Effector CD8-positive, alpha-beta T cell (primary cell): ENCODE results near the gene SNTG2.

Source experiments
- DNase-seq: peaks from one replicate; lab custom pipeline; 2025; lab: John Stamatoyannopoulos, UW

Gene SNTG2

DNA sequence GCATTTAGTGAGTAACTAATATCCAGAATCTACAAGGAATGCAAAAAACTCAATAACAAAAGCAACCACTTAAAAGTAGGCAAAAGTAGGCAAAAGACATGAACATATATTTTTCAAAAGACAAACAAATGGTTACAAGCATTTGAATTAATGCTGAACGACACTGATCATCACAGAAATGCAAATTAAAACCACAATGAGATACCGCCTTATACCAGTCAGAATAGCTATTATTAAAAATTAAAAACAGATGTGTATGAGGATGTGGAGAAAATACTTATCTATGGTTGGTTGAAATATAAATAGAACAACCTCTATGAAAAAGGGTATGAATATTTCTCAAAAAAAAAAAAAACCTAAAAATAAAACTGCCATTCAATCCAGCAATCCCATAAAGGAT lies 51.7 kb downstream of the SNTG2 start:
- no peak for DNase-seq

DNA sequence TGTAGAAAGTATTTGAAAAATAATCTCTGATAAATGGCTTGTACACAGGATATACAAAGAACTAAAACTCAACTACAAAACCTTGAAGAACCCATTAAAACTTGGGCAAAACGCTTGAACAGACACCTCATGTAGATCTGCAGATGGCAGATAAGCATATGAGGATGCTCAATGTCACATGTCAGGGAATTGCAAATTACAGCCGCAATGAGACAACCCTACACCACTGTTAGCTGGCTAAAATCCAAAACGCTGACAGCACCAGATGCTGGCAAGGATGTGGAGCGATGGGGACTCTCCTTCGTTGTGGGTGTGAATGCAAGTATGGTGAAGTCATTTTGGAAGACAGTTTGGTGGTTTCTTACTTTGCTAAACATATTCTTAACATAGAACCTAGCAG lies 53.7 kb downstream of the SNTG2 start:
- no peak for DNase-seq

DNA sequence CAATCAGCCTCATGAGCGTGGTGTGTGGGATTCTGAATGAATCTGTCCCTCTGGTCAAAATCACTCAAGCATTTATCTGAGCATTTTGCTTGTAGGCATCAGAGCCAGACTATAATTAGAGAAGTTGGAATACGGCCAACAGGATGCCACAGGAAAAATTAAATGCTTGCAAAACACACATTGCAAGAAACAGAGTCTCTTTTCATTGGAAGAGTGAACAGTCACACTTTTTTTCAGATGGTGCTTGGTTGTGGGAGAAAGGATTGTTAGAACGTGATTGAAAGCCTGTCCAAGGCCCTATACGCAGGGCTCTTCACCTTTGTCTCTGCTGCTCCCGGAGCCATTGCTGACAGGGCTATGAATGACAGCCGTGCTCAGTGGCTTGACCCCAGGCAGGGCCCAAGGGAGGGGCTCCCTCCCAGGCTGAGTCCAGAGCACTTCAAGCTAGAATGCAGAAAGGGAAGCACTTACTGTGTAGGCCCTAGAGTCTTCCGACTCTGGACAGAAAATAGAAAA lies 59.8 kb downstream of the SNTG2 start:
- DNase-seq: no peak

DNA sequence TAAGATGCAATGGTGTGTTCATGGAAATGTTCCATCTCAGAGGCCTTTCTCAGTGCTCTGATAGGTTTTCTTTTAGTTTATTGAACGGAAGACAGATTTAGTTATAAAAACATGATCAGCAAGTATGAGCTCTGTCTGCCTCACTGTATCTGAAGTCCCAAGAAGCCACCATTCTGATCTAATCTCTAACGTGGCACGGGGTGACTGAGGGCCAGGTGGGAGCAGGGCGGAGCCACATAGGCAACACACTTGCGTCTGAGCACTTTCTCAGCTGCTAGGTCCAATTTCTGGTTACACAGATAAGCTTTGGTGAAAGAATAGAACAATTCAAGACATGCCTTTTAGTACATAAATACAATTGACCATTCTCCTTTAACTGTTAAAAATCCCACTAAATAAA lies 60.4 kb downstream of the SNTG2 start:
- no peak for DNase-seq

DNA sequence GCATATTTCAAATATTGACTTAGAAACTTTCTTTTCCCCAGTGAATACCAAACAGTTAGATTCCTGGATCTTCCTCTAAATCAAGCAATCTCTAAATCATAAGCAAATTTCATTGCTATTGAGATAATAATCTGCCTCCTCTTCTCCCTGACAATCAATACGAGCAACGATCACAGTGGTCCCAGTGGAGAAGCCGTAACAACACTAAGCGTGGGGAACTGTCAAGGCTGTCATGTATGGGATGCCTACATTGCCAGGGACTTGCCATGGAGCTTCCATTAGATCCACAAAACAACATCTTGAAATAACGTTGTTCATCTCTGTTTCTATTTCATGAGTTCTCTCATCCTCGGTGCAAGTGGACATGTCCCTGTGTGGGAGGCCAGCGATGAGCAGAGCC lies 61.3 kb downstream of the SNTG2 start:
- no peak for DNase-seq

DNA sequence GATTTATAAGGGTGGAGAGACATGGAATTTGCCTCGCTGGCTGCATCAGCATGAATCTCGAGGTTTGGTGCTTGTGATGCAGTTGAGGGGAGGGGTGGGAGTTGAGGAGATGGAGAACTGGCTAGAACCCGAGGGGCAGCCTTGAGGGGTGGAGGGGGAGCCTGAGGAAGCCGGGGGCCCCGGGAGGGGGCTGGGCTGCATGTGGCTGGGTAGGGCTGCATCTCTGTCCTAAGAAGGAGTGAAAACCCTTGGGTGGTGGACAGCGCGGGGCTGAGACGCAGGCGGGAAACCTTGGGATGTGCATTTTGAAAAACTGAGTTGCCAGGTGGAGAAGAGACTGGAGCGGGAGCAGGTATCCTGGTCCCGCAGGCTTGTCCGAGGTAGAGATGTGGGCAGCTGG lies 64.2 kb downstream of the SNTG2 start:
- DNase-seq: no peak

DNA sequence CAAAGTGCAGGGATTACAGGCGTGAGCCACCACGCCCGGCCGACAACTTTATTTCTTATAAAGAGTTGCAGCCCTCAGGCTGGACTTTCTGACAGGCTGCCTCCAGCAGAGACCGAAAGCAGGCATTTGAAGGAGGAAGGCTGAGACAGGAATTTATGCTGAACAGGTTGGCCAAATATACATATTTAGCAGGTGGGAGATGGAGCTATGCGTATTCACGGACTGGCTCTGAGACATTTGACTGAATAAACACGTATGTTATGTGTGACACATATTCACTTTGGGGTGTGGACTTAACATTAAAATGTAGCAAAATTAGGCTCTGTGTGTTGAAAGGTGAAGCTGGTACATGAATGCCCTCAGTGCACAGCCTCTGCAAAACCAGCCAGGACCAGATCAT lies 65.9 kb downstream of the SNTG2 start:
- DNase-seq: no peak

DNA sequence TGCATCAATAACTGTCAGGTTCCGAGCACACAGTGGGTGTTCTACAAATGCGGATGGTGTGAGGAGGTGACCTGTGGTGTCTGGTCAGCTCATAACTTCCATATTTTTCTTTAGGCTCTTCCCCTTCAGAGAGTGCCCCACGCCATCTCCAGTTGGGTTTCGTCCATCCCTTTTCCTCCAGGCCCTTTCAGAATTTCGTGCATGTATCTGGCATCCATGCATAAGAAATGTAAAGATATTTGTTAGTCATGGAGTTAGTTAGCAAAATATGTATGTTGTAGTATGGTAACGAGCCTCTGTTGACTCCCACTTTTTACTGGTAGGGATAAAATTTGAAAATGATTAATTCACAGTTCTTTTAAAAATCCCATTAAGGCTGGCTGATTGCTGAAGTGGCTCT lies 67.2 kb downstream of the SNTG2 start:
- no peak for DNase-seq

DNA sequence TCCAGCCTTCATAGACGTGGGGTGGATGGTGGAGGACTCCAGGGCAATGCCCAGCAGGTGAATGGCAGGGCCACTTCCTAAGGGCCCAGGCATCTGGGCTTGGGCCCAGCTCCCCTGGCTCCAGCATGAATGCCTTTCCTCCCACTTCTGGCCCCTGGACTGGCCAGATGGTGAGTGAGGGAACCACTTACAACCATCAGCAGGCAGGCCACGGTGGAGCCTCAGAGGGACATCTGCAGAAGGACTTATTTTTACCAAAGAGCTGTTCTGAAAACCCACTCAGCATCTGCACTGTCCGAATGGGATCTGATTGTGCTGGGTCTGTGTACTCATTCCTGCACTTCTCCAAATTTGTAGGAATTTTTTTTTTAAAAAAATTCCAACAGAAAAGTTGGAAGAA lies 69.6 kb downstream of the SNTG2 start:
- DNase-seq: no peak

DNA sequence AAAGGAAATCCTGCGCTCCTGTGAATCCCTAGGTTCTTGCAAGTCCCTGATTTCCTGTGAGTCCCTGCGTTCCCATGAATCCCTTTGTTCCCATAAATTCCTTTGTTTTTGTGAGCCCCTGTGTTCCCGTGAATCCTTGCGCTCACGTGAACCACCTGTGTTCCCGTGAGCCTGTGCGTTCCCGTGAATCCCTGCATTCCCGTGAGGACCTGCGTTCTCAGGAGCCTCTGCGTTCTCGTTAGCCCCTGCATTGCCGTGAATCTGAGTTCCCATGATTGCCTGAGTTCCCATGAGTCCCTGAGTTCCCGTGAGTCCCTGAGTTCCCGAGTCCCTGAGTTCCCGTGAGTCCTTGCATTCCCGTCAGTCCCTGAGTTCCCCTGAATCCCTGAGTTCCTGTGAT lies 71.5 kb downstream of the SNTG2 start:
- no peak for DNase-seq

DNA sequence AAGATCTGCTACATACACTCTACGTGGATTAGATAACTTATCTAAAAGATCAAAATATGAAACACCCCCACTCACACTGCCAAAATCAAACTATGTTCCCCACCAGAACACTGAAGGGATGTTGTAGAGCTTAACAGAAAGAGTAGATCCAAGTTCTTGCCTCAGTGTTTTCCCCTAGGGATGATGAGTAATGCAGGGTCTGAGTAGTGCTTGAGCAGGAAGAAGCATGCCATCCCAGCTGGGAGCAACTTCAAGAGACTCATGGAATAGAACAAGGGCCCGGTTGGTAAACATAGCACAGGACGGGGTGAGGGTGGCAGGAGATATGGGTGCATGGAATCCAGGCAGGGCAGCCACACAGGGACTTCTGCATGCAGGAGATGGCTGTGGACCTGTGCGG lies 74.3 kb downstream of the SNTG2 start:
- no peak for DNase-seq

DNA sequence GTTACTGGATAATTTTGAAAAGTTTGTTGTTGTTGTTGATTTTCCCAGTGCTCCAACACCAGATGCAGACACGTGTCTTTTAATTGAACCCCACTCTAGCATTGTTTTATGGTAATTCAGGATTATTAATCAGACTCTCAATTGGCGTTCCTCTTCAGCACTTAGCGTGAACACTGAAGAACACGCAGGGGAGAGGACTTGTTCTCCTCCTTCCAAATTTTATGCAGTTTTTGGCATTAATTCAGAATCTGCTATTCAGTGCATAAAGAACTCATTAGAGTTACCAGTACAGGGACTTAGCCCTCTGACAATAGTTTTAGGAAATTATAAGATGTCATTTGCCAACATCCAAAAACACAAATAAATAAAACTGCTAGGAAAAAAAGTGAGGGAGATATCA lies 75.5 kb downstream of the SNTG2 start:
- DNase-seq: no peak

DNA sequence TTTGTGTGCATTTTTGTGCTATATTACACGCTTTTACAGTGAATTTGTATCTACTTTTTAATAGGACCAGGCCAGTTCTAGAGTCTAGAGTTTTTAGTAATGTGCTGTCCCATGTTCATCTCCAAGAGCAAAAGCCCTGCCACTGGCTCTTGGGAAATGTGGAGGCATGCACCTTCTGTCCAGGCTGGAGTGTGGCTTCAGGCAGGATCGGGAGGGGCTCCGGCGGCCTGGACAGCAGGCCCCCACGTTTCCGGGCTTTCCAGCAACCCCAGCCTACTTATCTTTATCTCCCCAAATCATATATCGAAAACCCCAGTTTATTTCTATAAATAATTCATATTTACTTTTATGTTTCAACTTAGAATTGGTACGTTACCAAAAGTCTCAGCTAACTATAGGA lies 78.2 kb downstream of the SNTG2 start:
- no peak for DNase-seq

DNA sequence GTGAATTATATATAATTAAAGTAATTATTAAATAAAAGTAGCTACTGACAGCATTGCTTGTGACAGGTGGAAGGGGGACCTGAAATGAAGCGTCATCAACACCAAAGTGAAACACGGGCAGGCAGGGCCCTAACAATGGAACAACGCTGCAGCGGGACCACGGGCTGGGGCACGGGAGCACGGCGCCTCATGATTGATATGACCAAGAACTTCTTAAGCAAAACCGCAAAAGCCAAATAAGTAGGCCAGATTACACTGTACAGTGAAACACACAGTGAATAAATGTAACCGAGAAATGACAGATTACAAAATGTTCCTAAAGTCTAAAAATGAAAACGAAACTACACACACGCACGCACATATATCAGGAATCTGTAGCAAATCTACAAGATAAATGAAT lies 81.4 kb downstream of the SNTG2 start:
- no peak for DNase-seq

DNA sequence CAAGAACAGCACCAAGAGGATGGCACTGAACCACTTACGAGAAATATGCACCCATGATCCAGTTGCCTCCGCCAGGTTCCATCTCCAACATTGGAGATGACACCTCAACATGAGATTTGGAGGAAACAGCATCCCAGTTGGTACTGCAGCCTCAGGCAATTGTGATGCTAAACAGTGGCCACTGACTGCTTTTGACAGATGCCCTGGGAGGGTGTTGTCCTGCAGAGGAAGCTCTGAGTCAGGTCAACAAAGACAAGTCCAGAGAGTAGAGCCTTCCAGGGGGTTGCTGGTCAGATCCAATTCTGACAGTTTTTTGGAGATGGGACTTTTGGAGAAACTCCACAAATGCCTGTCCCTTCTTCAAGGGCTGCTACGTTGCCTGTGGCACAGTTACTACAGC lies 82.4 kb downstream of the SNTG2 start:
- DNase-seq: no peak

DNA sequence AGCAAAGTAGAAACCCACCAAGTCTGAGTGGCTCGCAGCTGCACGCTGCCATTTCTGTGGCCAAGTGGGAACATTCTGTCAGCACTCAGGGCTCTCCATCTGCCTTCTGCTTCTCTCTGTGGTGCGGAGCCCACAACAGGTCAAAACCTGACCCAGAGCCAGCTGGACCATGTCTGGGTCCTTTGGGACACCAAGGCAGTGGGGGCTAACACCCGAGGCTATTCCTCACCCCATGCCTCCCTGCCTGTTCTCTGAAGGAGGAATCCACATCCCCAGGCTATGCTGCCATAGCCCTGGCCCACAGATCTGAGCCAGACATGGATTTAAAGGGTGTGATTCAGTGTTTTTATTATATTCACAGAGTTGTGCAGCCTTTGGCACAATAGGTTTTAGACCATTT lies 86.4 kb downstream of the SNTG2 start:
- DNase-seq: no peak

DNA sequence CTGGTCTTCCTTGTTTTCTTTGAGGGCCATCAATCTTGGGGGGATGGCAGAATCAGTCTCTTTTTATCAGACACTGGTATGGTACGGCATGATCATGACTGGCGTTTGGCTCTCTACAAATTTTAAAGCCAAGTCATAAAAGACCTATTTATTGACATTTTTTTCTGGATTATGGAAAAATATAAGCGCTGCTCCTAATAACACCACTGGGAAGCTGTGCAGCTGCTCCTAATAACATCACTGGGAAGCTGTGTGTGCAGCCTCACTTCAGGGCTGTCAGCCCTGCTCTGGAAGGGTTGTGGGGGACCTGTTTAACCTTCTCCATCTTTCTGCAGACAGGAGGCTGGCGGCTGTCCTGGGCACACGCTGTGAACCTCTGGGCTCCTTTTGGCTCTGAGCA lies 88.9 kb downstream of the SNTG2 start:
- DNase-seq: no peak

DNA sequence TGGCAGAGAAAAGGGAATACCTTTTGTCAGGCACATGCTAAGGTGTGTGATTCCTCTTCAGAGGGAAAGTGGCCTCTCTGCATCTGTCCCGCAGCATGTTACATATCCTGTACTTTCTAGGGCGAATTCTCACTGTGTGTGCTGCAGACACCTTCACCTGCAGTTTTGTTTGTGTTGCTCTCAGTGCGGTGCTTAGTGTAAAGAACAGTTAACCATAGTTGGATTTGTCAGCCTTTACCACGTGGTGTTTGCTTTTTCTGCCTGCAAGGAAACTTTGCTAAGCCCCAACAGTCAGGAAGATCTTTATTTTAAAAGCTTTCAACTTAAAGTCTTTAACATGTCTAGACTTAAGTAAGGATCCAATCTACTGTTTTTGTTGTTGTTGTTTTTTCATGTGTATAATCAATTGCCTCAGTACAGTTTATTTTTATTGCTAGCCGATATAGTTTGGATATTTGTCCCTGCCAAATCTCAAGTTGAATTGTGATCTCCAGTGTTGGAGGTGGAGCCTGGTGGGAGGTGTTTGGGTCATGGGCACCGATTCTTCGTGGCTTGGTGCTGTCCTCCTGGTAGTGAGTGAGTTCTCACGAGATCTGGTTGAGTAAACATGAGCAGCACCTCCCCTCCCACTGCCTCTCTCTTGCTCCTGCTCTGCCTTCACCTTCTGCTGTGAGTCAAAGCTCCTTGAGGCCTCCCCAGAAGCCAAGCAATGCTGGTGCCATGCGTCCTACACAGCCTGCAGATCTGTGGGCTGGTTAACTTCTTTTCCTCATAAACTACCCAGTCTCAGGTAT lies 90.6 kb downstream of the SNTG2 start:
- no peak for DNase-seq

DNA sequence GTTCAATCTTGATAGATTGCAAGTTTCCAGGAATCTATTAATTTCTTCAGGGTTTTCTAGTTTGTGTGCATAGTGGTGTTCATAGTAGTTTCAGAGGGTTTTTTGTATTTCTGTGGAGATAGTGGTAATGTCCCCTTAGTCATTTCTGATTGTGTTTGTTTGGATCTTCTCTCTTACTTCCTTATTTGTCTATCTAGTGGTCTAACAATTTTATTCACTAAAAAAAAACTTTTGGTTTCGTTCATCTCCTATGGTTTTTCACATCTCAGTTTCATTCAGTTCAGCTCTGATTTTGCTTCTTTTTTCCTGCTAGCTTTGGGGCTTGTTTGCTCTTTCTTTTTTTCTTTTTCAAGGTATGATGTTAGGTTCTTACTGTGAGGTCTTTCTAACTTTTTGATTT lies 94.5 kb downstream of the SNTG2 start:
- no peak for DNase-seq

DNA sequence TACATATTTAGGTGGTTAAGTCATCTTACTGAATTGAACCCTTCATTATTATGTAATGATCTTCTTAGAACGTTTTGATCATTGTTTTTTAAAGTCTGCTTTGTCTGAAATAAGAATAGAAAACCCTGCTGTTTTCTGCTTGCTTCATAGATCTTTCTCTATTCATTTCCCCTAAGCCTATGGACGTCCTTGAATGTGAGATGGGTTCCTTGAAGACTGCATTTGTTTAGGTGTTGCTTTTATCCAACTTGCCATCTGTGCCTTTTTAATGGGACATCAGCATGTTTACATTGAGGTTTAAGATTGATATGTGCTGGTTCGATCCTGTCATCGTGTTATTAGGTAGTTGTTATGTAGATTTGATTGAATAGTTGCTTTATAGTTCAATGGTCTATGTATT lies 95.4 kb downstream of the SNTG2 start:
- DNase-seq: no peak

DNA sequence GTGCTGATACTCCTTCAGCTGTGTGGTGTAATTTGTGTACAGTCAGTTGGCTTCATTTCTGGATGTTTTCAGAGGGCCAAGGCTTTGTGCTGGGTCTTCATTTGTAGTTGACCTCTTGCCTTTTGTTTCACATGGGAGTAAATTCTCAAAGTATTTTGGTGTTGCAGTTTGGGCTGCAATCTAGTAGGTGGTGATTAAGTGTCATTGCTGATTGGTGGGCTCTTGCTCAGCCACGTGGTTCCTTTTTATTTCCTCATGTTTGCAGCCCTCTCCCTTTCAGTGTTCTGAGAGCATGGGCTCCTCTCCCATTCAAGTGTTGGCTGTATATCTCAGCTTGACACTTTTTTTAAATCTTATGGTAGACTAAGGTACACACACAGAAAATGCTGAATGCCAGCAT lies 96.8 kb downstream of the SNTG2 start:
- DNase-seq: no peak

DNA sequence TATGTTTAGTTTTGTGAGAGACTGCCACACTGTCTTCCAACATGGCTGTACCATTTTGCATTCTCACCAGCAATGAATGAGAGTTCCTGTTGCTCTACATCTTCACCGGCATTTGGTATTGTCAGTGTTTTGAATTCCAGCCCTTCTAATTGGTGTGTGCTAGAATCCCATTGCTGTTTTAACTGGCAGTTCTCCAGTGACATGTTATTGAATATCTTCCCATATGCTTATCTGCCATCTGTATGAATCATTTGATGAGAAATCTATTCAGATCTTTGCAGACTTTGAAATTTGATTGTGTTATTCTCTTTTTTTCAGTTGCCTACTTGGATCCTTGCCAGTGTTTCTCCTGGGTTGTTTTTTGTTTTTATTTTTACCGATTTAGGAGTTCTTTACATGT lies 99.0 kb downstream of the SNTG2 start:
- no peak for DNase-seq

DNA sequence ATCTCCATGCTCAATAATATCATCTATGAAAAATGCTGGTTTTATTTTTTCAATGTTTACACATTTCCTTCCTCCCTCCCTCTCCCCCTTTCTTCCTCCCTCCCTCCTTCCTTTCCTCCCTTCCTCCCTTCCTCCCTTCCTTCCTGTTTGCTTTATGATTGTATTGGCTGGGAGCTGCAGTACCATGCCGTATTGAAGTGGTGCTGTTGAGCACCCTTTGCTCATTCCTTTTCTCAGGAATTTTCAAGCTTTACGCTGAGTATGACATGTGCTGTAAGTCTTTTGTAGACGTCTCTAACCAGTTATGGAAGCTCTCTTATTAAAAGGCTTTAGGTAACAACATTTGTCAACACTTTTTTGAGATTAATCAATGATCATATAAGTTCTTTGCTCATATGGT lies 100.4 kb downstream of the SNTG2 start:
- no peak for DNase-seq

DNA sequence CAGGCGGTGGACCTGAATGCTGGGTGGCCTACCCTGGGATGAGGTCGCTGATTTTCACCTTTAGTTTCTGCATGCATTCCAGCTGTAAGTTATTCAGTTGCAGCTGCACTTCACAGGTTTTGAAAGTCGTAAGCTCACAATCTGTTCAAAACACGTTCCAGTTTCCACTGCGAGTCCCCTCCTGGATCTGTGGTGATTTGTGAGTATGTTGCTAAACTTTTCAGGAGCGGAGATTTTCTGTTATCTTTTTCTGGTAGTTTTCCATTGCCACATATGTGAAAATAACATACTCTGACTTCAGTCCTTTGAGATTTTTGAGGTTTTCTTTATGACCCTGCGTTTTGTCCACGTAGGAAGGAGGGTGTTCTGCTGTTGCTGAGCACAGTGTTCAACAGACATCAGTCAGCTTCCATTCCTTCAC lies 102.1 kb downstream of the SNTG2 start:
- DNase-seq: no peak
